GM12872 (cell line): ENCODE data around the gene GOLIM4.

ENCODE experiments used
- TF ChIP-seq, protein P1 (sequence below): IDR thresholded peaks from 3 replicates; pipeline ENCODE4 v1.5.1; 2011; ENCODE audit warnings: low read depth, mild to moderate bottlenecking, low read length, moderate library complexity; ENCODE audit not compliant: insufficient read depth

Gene GOLIM4

DNA sequence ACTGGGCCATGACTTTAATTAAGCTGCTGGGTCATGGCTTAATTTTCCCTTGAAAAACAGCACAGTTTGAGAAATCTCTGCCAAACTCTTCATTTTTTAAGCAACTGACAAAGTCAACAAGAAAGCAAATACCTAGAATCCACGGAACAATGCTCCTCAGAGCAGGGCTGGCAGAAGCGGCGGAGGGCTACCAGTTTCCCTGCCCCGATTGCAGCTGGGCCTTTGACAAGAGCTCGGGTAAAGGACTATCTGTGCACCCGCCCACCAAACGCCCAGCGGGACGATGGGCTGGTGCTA, 1.2 kb downstream of the GOLIM4 start:
- TF ChIP-seq, protein P1, sequence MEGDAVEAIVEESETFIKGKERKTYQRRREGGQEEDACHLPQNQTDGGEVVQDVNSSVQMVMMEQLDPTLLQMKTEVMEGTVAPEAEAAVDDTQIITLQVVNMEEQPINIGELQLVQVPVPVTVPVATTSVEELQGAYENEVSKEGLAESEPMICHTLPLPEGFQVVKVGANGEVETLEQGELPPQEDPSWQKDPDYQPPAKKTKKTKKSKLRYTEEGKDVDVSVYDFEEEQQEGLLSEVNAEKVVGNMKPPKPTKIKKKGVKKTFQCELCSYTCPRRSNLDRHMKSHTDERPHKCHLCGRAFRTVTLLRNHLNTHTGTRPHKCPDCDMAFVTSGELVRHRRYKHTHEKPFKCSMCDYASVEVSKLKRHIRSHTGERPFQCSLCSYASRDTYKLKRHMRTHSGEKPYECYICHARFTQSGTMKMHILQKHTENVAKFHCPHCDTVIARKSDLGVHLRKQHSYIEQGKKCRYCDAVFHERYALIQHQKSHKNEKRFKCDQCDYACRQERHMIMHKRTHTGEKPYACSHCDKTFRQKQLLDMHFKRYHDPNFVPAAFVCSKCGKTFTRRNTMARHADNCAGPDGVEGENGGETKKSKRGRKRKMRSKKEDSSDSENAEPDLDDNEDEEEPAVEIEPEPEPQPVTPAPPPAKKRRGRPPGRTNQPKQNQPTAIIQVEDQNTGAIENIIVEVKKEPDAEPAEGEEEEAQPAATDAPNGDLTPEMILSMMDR: no peak; the same call in 2 of the 3 replicates

DNA sequence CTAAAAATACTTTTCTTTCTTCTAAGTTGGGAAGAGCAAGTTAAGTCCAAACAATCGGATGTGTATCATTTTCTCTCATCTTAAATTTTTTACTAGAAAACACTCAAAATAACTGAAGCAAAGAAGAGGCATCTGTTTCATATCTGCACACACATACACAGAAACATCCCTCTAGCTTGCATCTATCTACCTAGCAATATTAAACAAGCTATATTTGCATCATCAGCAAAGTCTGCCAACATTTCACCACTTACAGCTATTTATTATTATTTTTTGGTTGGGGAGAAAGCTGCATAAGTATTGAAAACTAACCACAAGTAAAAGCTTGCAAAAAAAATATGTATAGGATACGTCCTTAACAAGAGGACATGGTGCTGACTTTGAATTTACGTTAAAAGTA, 1.9 kb downstream of the GOLIM4 start:
- TF ChIP-seq, protein P1: no peak

DNA sequence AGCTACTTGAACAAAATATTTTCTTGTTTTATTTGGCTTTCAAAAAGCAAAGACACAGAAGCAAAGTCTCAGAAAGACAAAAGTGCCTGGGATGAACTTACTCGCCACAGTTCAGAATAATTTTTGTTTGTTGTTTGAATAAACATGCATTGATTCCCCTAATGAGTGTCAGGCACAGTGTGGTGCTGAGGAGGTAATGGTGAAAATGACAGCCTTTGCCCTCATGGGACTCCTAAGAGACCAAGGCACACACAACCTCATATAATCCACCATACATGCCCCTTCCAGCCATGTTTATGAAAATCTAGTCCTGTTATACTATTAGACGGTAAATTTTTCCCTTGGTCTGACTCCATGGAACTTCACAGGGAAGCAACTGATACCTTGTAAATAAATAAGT, 2.5 kb downstream of the GOLIM4 start:
- TF ChIP-seq, protein P1: no peak

DNA sequence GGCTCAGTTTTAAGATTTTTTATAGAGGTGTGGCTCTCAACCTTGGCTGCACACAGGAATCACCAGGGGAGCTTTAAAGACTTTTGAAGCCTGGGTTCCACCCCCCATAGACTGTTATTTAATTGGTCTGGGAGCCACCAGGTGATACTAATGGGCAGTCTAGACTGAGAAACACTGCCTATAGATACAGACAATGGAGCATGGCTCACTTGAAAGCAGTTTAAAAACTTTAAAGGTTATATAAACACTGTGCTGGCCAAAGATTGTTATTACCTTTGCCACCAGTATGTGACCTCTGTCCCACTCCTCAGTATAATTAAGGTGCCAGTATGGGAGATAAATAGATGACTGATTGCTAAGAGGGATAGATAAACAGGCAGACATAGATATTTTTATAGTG, 3.8 kb downstream of the GOLIM4 start:
- TF ChIP-seq, protein P1: no peak

DNA sequence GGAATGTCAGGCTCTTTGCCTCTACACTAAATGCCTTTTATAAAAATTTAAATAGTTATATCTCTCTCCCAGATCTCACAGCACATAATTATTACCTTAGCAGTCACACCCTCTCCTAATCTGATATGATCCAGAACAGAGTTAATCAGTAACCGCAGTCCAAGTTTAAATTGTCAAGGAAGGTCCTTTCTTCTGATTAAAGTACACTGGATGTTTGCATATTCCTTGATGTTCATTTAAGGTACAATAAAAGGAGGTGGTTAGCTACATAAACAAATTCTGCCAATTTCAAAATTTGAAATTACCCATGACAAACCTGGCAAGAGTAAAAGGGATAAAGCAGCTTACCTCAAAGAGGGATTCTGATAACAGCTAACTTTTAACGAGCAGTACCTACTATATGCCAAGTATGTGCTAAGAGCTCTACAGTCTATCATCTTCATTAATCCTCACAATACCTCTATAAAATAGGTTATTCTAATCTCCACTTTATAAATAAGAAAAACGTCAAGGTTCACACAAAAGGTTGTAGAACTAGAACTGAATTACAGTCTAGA, 4.3 kb downstream of the GOLIM4 start:
- TF ChIP-seq, protein P1: no peak

DNA sequence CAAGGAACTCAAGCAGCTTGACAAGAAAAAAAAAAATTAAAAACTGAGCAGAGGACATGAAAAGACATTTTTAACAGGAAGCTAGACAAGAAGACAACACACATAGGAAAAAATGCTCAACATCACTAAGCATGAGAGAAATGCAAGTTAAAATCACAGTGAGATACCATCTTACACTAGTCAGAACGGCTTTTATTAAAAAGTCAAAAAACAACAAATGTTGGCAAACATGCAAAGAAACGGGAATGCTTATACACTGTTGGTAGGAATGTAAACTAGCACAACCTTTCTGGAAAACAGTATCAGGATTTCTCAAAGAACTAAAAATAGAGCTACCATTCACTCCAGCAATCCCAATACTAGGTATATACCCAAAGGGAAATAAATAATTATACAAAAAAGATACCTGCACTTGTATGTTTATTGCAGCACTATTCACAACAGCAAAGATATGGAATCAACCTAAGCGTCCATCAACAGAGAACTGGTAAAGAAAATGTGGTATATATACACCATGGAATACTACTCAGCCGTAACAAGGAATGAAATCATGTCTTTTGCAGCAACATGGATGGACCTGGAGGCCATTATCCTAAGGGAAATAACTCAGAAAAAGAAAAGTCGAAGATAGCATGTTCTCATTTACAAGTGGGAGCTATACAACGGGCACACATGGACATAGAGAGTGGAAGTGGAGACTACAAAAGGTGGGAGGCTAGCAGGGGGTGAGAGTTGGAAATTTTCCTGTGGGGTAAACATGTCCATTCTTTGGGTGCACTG, 5.2 kb downstream of the GOLIM4 start:
- TF ChIP-seq, protein P1: no peak

DNA sequence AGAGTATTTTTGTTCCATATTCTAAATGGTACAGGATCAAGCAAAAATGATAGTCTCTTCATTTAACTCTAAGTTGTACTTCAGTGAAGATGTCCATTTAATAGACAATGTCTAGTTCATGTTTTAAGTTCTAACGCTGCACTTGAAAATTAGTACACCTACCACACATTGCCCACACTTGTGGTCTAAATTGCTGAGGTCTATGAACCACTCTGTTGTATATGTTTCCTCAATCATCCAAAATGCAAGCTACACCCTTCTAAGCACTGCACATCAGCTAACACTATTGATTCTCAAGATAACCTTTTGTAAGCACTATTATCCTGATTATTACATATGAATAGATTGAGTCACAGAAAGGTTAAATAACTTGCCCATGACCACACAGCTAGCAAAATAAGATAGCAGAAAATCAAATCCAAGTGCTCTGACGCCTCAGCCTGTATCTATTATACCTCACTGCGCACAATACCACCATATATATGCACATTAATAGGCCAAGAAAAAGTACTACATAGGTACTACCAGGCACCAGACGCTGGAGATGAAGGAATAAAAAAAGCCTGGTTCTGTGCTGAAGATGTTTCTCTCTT, 6.4 kb downstream of the GOLIM4 start:
- TF ChIP-seq, protein P1: no peak
